GM23338 (cell line): Measurements from ENCODE around the gene SURF4. TPM values are rescaled to one million over a fixed set of nuclear protein-coding genes. Genes with fewer than 3 reads are reported as not detected.
"Not testable (repeated sequence)": the region's sequence is repeated elsewhere in the genome, so short reads cannot be mapped to it uniquely, and the experiment has no call there.

Source experiments
- ATAC-seq: fragments of 200-7000 bp; cut with Tn5 transposase; 3 replicates; pipeline ENCODE4 v1.9.1; 2020
- DNase-seq: peaks from one replicate; pipeline ENCODE4 v3.0.0-alpha.2; 2015; ENCODE audit warnings: low spot score
- H2AFZ ChIP-seq: fragments of 200-600 bp; sonication (generic); 2 replicates; pipeline ENCODE4 v1.8.0; 2016; ENCODE audit warnings: antibody characterized with exemption, mild to moderate bottlenecking, moderate library complexity
- H3F3A ChIP-seq: fragments of 200-600 bp; sonication (generic); replicated peaks from 2 replicates; pipeline ENCODE4 v1.8.0; 2017; ENCODE audit warnings: antibody characterized with exemption, mixed run types, low read depth
- H3K27ac ChIP-seq: fragments of 200-600 bp; sonication (generic); 2 replicates; pipeline ENCODE4 v1.6.1; 2016; ENCODE audit warnings: low read depth
- H3K27me3 ChIP-seq: fragments of 200-600 bp; sonication (generic); 2 replicates; pipeline ENCODE4 v1.8.0; 2016; ENCODE audit warnings: mild to moderate bottlenecking, mixed run types, moderate library complexity; ENCODE audit not compliant: insufficient read depth
- H3K36me3 ChIP-seq: fragments of 200-600 bp; sonication (generic); 2 replicates; pipeline ENCODE4 v1.8.0; 2016; ENCODE audit warnings: mild to moderate bottlenecking; ENCODE audit not compliant: insufficient read depth
- H3K4me1 ChIP-seq: fragments of 200-600 bp; sonication (generic); 2 replicates; pipeline ENCODE4 v1.8.0; 2016; ENCODE audit warnings: mild to moderate bottlenecking, moderate library complexity; ENCODE audit not compliant: insufficient read depth
- H3K4me2 ChIP-seq: fragments of 200-600 bp; sonication (generic); 2 replicates; pipeline ENCODE4 v1.7.1; 2017; ENCODE audit warnings: mixed run types
- H3K4me3 ChIP-seq: fragments of 200-600 bp; sonication (generic); 2 replicates; pipeline ENCODE4 v1.6.1; 2016; ENCODE audit warnings: mixed run types
- H3K79me2 ChIP-seq: fragments of 200-600 bp; sonication (generic); replicated peaks from 2 replicates; pipeline ENCODE4 v1.8.0; 2017; ENCODE audit warnings: mild to moderate bottlenecking; ENCODE audit not compliant: insufficient read depth
- H3K9me2 ChIP-seq: fragments of 200-600 bp; sonication (generic); 2 replicates; pipeline ENCODE4 v1.8.0; 2017; ENCODE audit not compliant: insufficient read depth
- H4K20me1 ChIP-seq: fragments of 200-600 bp; sonication (generic); replicated peaks from 2 replicates; pipeline ENCODE4 v1.8.0; 2017; ENCODE audit warnings: mild to moderate bottlenecking; ENCODE audit not compliant: insufficient read depth
- H3K27ac Mint-ChIP-seq: 2 replicates; pipeline ENCODE4 v1.8.0; 2020; ENCODE audit warnings: inconsistent platforms, mild to moderate bottlenecking, moderate library complexity, mixed read lengths
- H3K27me3 Mint-ChIP-seq: 3 replicates; pipeline ENCODE4 v1.8.0; 2022; ENCODE audit warnings: low read depth, mild to moderate bottlenecking, moderate library complexity, mixed read lengths, inconsistent platforms; ENCODE audit not compliant: insufficient read depth, poor library complexity
- H3K36me3 Mint-ChIP-seq: 3 replicates; pipeline ENCODE4 v1.8.0; 2021; ENCODE audit warnings: low read depth, mild to moderate bottlenecking, inconsistent platforms, moderate library complexity, mixed read lengths
- H3K4me1 Mint-ChIP-seq: 3 replicates; pipeline ENCODE4 v1.8.0; 2020; ENCODE audit warnings: mild to moderate bottlenecking, inconsistent platforms, mixed read lengths
- H3K4me3 Mint-ChIP-seq: 3 replicates; pipeline ENCODE4 v1.8.0; 2021; ENCODE audit warnings: moderate library complexity, mild to moderate bottlenecking, inconsistent platforms, mixed read lengths
- H3K9me3 Mint-ChIP-seq: 3 replicates; pipeline ENCODE4 v1.8.0; 2020; ENCODE audit warnings: moderate library complexity, mild to moderate bottlenecking, inconsistent platforms, mixed read lengths
- CREB1 ChIP-seq: fragments of 250-450 bp; sonication (Bioruptor Pico); IDR thresholded peaks from 2 replicates; pipeline ENCODE4 v1.5.0; 2020; ENCODE audit warnings: low read depth, mild to moderate bottlenecking, moderate library complexity
- EZH2 ChIP-seq: fragments of 200-600 bp; sonication (generic); IDR thresholded peaks from one replicate; pipeline ENCODE4 v1.8.0; 2017; ENCODE audit warnings: antibody characterized with exemption, mild to moderate bottlenecking, low read depth; ENCODE audit not compliant: unreplicated experiment
- EZH2phosphoT487 ChIP-seq: fragments of 200-600 bp; sonication (generic); IDR thresholded peaks from one replicate; pipeline ENCODE4 v1.8.1; 2018; ENCODE audit warnings: antibody characterized with exemption; ENCODE audit not compliant: unreplicated experiment
- JUNB ChIP-seq: IDR thresholded peaks from one replicate; pipeline ENCODE4 v1.6.1; 2016; ENCODE audit warnings: antibody characterized with exemption; ENCODE audit not compliant: unreplicated experiment
- NANOG ChIP-seq: IDR thresholded peaks from 2 replicates; pipeline ENCODE4 v1.6.1; 2016; ENCODE audit warnings: antibody characterized with exemption, borderline replicate concordance
- POLR2AphosphoS5 ChIP-seq: IDR thresholded peaks from 2 replicates; pipeline ENCODE4 v1.6.1; 2016; ENCODE audit warnings: antibody characterized with exemption, low read depth
- STAT1 ChIP-seq: IDR thresholded peaks from one replicate; pipeline ENCODE4 v1.6.1; 2016; ENCODE audit warnings: antibody characterized with exemption; ENCODE audit not compliant: unreplicated experiment
- ZNF114 ChIP-seq: fragments of 250-450 bp; sonication (Bioruptor Pico); IDR thresholded peaks from 2 replicates; pipeline ENCODE4 v1.5.0; 2020; ENCODE audit warnings: mild to moderate bottlenecking, moderate library complexity
- ZNF331 ChIP-seq: fragments of 250-450 bp; sonication (Bioruptor Pico); IDR thresholded peaks from 2 replicates; pipeline ENCODE4 v1.5.0; 2020; ENCODE audit warnings: low read depth, mild to moderate bottlenecking, moderate library complexity
- polyA plus RNA-seq: library from polyadenylated mRNA; unstranded; fragments of >200 nt; fragmentation: Nextera tagmentation; extraction: Ambion mirVana; gene quantifications from 2 replicates; pipeline ENCODE4 v1.2.1, GENCODE V29; 2016
- total RNA-seq: library from RNA; depleted of rRNA; stranded (reverse); fragments of >200 nt; shearing (Covaris generic); gene quantifications from 2 replicates; pipeline ENCODE4 v1.2.3, GENCODE V29; 2014
- TF ChIP-seq, protein P1 (sequence below), 2 experiments: fragments of 200-600 bp in 1 of 2; sonication (generic) in 1 of 2; conservative IDR thresholded peaks; 2 replicates each; pipeline versions ENCODE4 v1.5.1 to v1.6.1; 2016 to 2017; ENCODE audit warnings: antibody characterized with exemption in 2 of 2, low read depth in 2 of 2, mild to moderate bottlenecking in 2 of 2, moderate library complexity in 1 of 2
- TF ChIP-seq, protein P2 (sequence below): IDR thresholded peaks from one replicate; pipeline ENCODE4 v1.6.1; 2018; ENCODE audit warnings: antibody characterized with exemption; ENCODE audit not compliant: unreplicated experiment
- TF ChIP-seq, protein P3 (sequence below): fragments of 250-450 bp; sonication (Bioruptor Pico); IDR thresholded peaks from 2 replicates; pipeline ENCODE4 v1.5.0; 2020; ENCODE audit warnings: mild to moderate bottlenecking, moderate library complexity

SURF4 gene
- total and polyA plus RNA-seq, 2 experiments from 2014 or later, result 66.3 to 242 TPM

DNA sequence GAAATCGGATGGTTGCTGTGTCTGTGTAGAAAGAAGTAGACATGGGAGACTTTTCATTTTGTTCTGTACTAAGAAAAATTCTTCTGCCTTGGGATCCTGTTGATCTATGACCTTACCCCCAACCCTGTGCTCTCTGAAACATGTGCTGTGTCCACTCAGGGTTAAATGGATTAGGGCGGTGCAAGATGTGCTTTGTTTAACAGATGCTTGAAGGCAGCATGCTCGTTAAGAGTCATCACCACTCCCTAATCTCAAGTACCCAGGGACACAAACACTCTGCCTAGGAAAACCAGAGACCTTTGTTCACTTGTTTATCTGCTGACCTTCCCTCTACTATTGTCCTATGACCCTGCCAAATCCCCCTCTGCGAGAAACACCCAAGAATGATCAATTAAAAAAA is 15.6 kb upstream of the SURF4 start:
- H3K9me2 ChIP-seq, H4K20me1 ChIP-seq, H3K36me3 Mint-ChIP-seq, DNase-seq, H2AFZ ChIP-seq, H3F3A ChIP-seq, H3K27ac Mint-ChIP-seq, H3K79me2 ChIP-seq, H3K27ac ChIP-seq, H3K4me2 ChIP-seq, H3K4me1 Mint-ChIP-seq, H3K27me3 ChIP-seq, ATAC-seq, H3K36me3 ChIP-seq, H3K4me3 ChIP-seq, H3K4me3 Mint-ChIP-seq, H3K4me1 ChIP-seq: not testable (repeated sequence)
- Mint-ChIP-seq H3K27me3 (peaks cover 18% of the 10 kb centered on the region), H3K9me3 (peaks cover 16% of the 10 kb centered on the region)

DNA sequence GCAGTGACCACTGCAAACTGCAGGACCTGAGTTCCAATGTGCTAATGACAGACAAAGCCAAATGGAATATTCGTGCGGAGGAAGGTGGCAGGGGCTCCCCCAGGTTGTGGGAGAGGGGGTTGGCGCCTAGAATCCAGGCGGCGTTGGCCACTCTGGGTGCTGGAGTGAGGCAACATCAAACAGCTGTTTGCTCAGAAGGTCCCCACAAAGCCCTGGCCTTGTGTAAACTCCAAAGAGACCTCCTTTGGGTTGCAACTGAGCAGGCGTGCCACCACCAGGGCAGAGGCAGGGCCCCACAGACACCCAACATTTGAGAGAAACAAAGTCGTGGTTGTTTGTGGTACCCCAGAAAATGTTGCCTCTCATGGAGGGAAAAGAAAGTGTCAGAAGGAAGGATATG is 14.9 kb upstream of the SURF4 start:
- no peak for DNase-seq
- no peaks in the 10 kb centered on the region for H3K36me3 Mint-ChIP-seq
- no peaks in the 10 kb centered on the region for H3K4me1 Mint-ChIP-seq
- ATAC-seq, result no peak
- Histone ChIP-seq H3F3A (no peaks in the 10 kb centered on the region), H3K4me3 (no peak overlapping the region), H3K79me2 (no peaks in the 10 kb centered on the region), H3K4me2 (no peak overlapping the region), H3K4me1 (no peaks in the 10 kb centered on the region), H3K36me3 (no peaks in the 10 kb centered on the region), H2AFZ (no peak overlapping the region), H3K27me3 (no peaks in the 10 kb centered on the region), H3K9me2 (no peaks in the 10 kb centered on the region), H3K27ac (no peak overlapping the region), H4K20me1 (no peaks in the 10 kb centered on the region)
- H3K27ac Mint-ChIP-seq, result no peak overlapping the region
- H3K27me3 Mint-ChIP-seq, result peaks cover 18% of the 10 kb centered on the region
- H3K9me3 Mint-ChIP-seq, result peaks cover 16% of the 10 kb centered on the region
- H3K4me3 Mint-ChIP-seq, result no peak overlapping the region
- TF ChIP-seq ZNF114 (no peak), NANOG (no peak), ZNF331 (CRISPR knock-in tag) (no peak), STAT1 (no peak), EZH2phosphoT487 (no peak), EZH2 (no peak), JUNB (no peak), POLR2AphosphoS5 (no peak), CREB1 (CRISPR knock-in tag) (no peak)
- TF ChIP-seq, protein P1, sequence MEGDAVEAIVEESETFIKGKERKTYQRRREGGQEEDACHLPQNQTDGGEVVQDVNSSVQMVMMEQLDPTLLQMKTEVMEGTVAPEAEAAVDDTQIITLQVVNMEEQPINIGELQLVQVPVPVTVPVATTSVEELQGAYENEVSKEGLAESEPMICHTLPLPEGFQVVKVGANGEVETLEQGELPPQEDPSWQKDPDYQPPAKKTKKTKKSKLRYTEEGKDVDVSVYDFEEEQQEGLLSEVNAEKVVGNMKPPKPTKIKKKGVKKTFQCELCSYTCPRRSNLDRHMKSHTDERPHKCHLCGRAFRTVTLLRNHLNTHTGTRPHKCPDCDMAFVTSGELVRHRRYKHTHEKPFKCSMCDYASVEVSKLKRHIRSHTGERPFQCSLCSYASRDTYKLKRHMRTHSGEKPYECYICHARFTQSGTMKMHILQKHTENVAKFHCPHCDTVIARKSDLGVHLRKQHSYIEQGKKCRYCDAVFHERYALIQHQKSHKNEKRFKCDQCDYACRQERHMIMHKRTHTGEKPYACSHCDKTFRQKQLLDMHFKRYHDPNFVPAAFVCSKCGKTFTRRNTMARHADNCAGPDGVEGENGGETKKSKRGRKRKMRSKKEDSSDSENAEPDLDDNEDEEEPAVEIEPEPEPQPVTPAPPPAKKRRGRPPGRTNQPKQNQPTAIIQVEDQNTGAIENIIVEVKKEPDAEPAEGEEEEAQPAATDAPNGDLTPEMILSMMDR (conservative IDR thresholded peaks at IDR 0.05; ENCODE audit: low read depth in 2 of 2), result no peak
- TF ChIP-seq, protein P2, sequence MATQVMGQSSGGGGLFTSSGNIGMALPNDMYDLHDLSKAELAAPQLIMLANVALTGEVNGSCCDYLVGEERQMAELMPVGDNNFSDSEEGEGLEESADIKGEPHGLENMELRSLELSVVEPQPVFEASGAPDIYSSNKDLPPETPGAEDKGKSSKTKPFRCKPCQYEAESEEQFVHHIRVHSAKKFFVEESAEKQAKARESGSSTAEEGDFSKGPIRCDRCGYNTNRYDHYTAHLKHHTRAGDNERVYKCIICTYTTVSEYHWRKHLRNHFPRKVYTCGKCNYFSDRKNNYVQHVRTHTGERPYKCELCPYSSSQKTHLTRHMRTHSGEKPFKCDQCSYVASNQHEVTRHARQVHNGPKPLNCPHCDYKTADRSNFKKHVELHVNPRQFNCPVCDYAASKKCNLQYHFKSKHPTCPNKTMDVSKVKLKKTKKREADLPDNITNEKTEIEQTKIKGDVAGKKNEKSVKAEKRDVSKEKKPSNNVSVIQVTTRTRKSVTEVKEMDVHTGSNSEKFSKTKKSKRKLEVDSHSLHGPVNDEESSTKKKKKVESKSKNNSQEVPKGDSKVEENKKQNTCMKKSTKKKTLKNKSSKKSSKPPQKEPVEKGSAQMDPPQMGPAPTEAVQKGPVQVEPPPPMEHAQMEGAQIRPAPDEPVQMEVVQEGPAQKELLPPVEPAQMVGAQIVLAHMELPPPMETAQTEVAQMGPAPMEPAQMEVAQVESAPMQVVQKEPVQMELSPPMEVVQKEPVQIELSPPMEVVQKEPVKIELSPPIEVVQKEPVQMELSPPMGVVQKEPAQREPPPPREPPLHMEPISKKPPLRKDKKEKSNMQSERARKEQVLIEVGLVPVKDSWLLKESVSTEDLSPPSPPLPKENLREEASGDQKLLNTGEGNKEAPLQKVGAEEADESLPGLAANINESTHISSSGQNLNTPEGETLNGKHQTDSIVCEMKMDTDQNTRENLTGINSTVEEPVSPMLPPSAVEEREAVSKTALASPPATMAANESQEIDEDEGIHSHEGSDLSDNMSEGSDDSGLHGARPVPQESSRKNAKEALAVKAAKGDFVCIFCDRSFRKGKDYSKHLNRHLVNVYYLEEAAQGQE, result no peak
- TF ChIP-seq, protein P3, sequence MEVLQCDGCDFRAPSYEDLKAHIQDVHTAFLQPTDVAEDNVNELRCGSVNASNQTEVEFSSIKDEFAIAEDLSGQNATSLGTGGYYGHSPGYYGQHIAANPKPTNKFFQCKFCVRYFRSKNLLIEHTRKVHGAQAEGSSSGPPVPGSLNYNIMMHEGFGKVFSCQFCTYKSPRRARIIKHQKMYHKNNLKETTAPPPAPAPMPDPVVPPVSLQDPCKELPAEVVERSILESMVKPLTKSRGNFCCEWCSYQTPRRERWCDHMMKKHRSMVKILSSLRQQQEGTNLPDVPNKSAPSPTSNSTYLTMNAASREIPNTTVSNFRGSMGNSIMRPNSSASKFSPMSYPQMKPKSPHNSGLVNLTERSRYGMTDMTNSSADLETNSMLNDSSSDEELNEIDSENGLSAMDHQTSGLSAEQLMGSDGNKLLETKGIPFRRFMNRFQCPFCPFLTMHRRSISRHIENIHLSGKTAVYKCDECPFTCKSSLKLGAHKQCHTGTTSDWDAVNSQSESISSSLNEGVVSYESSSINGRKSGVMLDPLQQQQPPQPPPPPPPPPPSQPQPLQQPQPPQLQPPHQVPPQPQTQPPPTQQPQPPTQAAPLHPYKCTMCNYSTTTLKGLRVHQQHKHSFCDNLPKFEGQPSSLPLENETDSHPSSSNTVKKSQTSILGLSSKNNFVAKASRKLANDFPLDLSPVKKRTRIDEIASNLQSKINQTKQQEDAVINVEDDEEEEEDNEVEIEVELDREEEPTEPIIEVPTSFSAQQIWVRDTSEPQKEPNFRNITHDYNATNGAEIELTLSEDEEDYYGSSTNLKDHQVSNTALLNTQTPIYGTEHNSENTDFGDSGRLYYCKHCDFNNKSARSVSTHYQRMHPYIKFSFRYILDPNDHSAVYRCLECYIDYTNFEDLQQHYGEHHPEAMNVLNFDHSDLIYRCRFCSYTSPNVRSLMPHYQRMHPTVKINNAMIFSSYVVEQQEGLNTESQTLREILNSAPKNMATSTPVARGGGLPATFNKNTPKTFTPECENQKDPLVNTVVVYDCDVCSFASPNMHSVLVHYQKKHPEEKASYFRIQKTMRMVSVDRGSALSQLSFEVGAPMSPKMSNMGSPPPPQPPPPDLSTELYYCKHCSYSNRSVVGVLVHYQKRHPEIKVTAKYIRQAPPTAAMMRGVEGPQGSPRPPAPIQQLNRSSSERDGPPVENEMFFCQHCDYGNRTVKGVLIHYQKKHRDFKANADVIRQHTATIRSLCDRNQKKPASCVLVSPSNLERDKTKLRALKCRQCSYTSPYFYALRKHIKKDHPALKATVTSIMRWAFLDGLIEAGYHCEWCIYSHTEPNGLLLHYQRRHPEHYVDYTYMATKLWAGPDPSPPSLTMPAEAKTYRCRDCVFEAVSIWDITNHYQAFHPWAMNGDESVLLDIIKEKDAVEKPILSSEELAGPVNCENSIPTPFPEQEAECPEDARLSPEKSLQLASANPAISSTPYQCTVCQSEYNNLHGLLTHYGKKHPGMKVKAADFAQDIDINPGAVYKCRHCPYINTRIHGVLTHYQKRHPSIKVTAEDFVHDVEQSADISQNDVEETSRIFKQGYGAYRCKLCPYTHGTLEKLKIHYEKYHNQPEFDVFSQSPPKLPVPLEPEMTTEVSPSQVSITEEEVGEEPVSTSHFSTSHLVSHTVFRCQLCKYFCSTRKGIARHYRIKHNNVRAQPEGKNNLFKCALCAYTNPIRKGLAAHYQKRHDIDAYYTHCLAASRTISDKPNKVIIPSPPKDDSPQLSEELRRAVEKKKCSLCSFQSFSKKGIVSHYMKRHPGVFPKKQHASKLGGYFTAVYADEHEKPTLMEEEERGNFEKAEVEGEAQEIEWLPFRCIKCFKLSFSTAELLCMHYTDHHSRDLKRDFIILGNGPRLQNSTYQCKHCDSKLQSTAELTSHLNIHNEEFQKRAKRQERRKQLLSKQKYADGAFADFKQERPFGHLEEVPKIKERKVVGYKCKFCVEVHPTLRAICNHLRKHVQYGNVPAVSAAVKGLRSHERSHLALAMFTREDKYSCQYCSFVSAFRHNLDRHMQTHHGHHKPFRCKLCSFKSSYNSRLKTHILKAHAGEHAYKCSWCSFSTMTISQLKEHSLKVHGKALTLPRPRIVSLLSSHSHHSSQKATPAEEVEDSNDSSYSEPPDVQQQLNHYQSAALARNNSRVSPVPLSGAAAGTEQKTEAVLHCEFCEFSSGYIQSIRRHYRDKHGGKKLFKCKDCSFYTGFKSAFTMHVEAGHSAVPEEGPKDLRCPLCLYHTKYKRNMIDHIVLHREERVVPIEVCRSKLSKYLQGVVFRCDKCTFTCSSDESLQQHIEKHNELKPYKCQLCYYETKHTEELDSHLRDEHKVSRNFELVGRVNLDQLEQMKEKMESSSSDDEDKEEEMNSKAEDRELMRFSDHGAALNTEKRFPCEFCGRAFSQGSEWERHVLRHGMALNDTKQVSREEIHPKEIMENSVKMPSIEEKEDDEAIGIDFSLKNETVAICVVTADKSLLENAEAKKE, result no peak
